Astrocyte of the hippocampus (primary cell): ENCODE results near the gene SFMBT1.
A peak's percentile ranks its signal among the peaks of the same experiment; 100 is the strongest.

Source experiments
- DNase-seq: peaks from one replicate; pipeline ENCODE4 v3.0.0; 2011; ENCODE audit warnings: low read depth, low spot score

SFMBT1 gene

DNA sequence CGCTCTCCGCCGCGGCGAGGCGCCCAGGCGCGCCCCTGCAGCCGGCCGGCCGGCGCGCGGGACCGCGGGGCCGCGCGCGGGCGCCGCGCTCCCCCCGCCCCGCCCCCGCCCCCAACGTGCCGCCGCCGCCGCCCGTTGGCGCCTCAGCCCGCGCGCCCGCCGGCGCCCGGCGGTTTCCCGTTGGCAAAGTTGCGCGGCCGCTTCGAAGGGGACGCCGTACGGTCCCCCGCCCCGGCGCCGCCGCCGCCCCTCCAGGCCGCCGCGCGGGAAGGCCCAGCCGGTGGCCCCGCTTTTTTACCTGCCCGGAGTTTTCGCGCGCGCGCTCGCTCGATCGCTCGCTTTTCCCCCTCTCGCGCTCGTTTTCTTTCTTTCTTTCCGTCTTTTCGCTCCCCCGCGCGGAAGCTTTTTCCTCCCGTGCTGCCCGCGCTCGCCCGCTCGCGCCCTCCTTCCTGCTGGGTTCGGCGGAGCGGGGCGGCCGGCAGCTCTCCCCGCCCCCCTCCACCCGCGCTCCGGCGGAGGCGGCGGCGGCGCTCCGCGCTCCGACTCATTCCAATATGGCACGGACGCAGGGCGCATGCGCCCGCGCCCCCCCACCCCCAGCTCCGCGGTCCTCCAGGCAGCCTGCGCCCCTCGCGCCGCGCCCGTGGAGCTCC lies at the start of gene SFMBT1:
SFMBT1 (minus strand) TSS at position 556 of the 653 bp plus-strand sequence. CDS start 76,945 bp downstream, outside the sequence.
- peak; percentile 90 for DNase-seq

DNA sequence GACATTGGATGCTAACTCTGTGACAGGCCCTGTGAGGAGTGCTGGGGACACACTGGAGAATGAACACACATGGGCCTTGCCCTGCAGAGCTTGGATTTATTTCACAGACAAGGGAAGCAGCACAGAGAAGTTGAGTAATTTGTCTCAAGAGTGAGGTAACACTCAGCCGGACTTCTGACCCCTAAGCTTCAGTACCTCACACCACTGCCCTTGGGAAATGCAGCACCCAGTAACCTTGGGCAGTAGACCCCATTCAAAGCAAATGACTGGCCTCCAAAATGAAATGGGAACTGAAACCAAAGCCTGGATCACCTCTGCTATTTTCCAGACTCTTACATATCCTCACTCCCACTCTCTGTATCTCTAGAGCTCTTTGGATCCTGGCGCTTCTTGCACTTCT lies 47.1 kb upstream of the SFMBT1 start:
- DNase-seq: no peak

- no peak for DNase-seq
Measured at GRCh38 chr3:53092216-53092615, 46.3 kb upstream of the SFMBT1 start.

GRCh38 chr3:53091011-53091410 lies 45.1 kb upstream of the SFMBT1 start:
- no peak for DNase-seq

DNA sequence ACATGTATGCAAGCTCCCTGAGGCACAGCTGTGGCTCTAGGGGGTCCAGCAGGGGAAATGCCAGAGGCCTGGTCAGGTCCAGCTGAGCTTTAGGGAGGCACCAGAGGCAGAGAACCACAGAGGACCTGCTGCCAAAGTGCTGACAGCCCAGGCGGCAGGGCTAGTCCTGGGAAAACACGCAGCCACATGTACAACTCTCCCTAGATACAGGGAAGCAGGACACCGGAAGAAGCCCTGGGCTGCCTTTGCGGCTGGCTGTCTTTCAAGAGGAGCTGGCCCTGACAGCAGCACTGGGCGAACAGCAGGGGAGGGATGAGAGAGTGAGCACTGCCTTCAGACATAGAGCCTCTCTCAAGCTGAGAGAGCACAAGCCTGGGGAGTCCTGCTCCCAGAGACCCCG lies 43.6 kb upstream of the SFMBT1 start:
- no peak for DNase-seq

- DNase-seq: no peak
Measured at GRCh38 chr3:53085476-53085875, 39.6 kb upstream of the SFMBT1 start.

DNA sequence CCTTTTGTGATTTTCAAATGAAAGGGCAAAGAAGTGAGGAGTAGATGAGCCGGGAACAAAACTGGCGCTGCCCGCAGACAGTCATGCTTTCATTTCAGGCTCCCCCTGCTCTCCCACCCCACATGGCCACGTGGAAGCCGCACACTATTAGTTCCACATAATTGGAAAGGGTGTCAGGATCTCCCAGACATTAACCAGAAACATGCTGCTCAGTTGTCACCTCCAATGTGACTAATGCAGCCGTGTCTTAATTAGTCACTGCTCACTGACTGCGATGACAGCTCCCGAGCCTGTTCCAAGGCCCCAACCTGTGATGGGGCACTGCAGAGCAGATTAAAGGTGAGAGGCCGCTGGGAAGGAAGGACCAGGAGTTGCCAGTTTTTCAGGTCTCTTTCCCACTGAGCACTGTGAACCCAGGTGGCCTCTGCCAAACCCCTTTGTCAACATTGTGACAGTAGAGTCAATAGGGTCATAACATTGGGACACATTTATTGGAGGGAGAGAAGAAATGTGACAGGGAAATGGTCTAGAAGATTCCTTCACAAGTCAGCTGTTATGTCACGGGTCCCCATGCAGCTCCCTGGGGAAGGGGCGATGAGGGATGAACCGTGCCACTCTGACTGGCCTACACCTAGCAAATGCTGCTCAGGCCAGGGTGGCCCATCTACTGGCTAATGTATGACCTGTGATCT lies 38.6 kb upstream of the SFMBT1 start:
- peak; percentile 69 for DNase-seq

- DNase-seq: no peak
Measured at GRCh38 chr3:53083949-53084309, 38.1 kb upstream of the SFMBT1 start.

GRCh38 chr3:53083521-53083920 lies 37.6 kb upstream of the SFMBT1 start:
- peak; percentile 79 for DNase-seq

- no peak for DNase-seq
Measured at GRCh38 chr3:53082736-53083135, 36.9 kb upstream of the SFMBT1 start.

DNA sequence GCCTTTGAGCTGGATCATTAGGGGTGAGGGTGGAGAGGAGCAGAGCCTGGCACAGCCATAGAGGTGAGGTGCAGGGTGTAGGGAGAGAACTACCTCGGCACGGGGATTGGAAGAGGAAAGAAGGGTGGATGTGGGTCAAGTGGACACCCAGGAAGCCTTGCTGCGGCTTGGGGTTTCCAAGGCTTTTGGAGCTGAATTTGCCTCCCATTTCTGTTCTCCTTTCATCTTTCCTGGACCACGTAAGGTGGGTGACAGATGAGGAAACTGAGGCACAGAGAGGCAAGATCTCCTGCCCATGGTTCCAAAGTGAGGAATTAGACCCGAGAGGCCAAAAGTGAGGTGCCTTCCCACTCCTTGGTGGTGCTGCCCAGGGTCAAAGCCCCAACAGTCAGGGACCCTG lies 35.4 kb upstream of the SFMBT1 start:
- DNase-seq: no peak

DNA sequence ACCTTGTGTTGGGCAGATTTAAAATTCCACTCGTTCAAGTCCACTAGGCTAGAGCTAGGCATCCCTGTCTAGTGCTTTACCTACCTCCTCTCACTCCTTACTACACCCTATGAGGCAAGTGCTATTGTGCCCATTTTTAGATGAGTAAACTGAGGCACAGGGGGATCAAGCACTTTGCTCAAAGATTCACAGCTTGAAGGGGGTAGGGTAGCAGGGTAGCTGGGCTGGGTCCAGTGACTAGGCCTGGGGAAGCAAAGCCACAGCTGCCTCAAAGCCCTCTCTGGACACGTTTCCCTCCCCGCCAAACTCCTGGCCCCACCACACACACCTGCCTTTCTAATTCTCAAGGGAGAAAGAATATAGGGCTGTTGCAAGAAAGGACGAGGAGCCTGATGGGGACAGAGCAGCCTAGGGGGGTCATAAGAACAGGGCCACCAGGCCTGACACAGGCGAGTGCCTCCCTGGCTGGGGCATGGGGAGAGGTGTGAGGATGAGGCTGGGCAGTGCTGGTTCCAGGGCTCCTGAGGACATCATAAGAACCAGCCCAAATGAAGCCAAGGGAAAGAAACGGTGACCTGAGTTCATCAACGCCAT lies 34.8 kb upstream of the SFMBT1 start:
- DNase-seq: no peak

DNA sequence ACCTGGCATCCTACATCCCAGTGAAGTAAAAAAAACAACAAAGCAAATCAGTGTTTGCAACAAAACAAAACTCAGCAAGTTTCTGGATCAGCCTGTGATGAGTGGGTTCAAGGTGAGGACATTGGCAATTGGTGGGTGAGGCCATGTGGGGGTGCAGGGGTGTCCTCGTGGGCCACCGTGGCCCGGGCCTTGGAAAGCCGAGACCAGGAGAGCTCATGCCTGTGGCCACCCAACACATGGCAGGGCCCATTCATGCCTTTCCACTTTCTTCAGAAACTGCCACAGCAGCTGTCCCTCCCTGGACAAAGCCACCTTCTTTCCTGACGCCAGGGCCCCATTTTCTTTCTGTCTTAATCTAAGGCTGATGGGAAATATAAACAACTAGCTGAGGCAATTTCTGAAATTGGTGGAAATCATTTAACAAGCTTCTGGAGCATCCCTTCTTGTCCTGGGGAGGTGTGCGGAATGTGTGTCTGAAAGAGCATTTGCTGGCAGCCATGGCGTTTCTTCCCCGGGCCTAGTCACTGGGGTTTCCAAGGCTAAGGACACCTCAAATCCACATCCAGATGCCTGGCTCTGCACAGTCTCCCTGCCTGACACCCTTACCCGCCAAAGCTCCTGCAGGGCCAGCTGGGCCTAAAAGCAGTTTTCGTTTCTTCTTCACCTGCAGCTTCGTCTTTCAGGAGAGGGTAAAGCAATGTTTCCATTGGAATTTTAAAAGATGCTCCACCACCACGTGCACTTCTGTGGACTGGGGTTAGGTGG lies 34.1 kb upstream of the SFMBT1 start:
- DNase-seq: no peak

GRCh38 chr3:53079147-53079546 lies 33.3 kb upstream of the SFMBT1 start:
- DNase-seq: no peak

DNA sequence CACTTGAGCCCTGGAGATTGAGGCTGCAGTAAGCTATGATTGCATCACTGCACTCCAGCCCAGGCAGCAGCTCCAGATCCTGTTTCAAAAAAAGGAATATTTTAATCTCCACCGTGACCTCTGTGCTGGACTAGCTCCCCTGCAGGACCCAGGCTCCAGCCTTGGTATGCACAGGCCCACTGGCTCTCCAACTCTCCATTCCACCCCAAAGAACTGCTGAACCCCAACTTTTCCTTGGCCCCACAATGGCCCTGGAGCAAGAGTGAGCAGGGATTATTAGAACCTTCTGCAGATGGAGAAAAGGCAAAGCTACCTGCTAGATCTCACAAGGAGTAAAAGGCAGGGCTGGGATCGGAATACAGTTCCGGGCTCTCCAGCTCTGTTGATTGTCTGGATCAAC lies 32.8 kb upstream of the SFMBT1 start:
- DNase-seq: no peak

DNA sequence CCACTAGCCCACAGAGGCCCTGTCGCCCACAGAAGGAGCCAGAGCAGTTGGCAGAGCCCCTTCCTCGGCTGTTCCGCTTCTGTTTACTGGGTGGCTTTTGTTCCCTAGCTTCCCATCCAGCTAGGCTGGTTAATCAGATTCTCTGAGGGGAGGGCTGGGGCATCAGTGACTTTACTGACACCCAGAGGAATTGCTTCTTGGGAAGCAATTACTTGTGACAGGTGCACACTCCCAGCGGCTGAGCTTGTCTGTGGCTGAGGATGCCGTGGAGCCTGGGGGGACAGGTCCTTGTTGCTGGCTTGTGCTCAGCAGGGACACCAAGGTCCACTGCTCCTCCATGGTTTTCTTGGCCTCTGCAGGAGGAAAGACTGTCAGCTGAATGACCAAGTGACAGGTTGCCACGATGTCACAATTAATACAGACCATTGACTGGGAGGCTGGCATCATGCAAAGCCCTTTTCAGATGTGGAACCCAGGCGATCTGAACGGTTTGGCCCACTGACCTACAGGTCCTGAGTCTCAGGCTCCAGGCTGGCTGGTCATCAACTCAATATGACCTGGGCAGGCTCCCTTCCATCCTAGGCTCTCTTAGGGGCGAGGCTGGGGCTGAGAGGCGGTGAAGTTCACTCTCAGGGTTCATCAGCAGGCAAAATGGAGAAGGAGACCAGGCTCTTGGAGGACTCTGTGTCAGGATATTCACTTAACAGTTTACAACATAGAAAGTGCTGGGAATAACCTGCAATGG lies 31.8 kb upstream of the SFMBT1 start:
- DNase-seq: no peak

DNA sequence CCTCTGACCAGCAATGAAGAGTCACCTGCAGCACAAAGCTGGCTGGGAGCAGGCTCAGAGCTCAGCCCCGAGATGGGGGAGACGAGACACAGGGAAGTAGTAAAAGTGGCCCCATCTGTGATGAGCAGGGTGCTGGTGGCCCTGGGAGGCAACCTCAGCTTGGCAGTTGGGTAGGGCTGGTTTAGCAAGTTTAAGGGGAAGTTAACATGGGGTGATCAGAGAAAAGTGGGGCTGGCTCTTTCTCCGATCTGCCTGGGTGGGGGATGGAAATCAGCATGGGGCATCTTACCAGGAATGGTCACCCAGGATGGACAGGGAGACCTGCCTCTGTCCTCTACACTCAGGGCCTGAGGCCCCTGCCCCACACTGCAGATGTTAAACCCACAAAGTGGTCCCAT lies 29.9 kb upstream of the SFMBT1 start:
- DNase-seq: no peak

DNA sequence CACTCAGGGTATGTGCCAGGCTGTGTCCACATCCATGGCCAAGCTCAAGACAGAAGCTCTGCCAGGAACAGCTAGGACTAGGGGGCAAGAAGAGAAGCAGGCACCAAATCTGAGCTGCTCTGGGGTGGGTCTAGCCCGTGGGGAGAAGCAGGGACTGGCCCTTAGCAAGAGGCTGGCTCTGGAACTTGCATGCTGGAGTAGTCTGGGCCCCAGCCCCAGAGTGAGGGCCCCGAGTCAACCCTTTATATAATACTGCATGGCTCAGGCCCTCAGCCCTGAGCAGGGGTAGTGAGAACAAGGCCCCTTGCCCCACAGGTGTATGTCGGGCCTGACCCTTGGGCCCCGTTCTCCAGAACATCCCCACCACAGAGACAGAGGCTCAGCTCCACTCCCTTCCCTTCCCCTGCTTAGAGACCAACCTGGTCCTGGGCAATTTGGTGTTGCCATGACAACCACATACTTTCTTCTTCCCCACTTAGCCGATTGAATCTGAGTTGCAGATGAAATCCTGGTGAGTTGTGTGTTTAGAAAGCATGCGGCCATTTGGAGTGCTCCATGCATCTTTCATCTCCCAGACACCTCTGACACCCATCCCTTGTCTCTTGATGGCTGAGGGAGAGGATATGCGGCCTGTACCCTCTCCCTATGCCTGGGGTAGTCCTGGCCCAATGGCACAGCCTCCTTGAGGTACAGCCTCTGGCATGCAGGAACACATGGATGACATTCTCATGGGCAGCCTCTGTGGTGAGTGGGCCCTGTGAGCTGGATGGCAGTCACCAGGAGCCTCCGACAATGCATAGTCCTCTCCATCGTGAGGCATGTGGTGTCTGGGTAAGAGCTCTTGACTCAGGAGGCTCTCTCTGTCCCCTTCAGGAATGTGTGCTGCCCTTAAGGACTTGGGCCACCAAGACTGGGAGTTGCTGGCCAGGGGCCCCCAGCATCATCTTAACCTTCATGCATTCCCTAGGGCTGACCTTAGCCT lies 29.2 kb upstream of the SFMBT1 start:
- DNase-seq: no peak

DNA sequence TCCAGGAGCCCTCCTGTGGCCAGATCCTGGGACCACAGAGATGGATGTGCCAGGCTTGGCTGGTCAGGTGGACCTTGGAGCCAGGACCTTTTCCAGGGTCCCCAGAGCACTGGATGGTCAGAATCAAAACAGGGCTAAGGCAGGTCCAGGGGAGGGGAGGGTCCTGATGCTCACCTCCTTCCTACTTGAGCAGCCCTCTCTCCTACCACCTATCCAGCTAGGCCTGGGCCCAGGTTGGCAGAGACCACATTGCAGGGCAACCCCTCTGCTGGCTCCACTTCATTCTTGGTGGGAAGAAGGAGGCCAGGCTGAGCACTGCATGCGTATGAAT lies 28.5 kb upstream of the SFMBT1 start:
- no peak for DNase-seq

GRCh38 chr3:53073553-53074365 lies 27.9 kb upstream of the SFMBT1 start:
- DNase-seq: no peak
